Muscle layer of colon (tissue), 2 donors: ENCODE data around the gene HSF4.

Experiments
- H3K27ac ChIP-seq: one replicate; pipeline ENCODE4 v1.7.0; 2013; ENCODE audit warnings: low read depth, mild to moderate bottlenecking, low read length, moderate library complexity
- H3K27me3 ChIP-seq, 2 donors: one replicate each; pipeline ENCODE4 v1.7.0; 2013; ENCODE audit warnings: low read length in 2 of 2, mild to moderate bottlenecking in 2 of 2; ENCODE audit not compliant: insufficient read depth in 2 of 2, control insufficient read depth in 1 of 2
- H3K36me3 ChIP-seq: one replicate; pipeline ENCODE4 v1.7.0; 2013; ENCODE audit warnings: mild to moderate bottlenecking, low read length; ENCODE audit not compliant: insufficient read depth
- H3K4me1 ChIP-seq: one replicate; pipeline ENCODE4 v1.7.0; 2013; ENCODE audit warnings: mild to moderate bottlenecking, low read length; ENCODE audit not compliant: insufficient read depth
- H3K4me3 ChIP-seq, 2 donors: one replicate each; pipeline ENCODE4 v1.7.0; 2013; ENCODE audit warnings: low read length in 2 of 2, low read depth in 1 of 2, mild to moderate bottlenecking in 1 of 2, moderate library complexity in 1 of 2
- H3K9ac ChIP-seq: one replicate; pipeline ENCODE4 v1.7.0; 2013; ENCODE audit warnings: low read length
- H3K9me3 ChIP-seq: one replicate; pipeline ENCODE4 v1.7.0; 2013; ENCODE audit warnings: mild to moderate bottlenecking, low read length
- donor health status: abdominal sarcoma.
- donor health status: Adenocarcinoma of cecum.

HSF4 gene

DNA sequence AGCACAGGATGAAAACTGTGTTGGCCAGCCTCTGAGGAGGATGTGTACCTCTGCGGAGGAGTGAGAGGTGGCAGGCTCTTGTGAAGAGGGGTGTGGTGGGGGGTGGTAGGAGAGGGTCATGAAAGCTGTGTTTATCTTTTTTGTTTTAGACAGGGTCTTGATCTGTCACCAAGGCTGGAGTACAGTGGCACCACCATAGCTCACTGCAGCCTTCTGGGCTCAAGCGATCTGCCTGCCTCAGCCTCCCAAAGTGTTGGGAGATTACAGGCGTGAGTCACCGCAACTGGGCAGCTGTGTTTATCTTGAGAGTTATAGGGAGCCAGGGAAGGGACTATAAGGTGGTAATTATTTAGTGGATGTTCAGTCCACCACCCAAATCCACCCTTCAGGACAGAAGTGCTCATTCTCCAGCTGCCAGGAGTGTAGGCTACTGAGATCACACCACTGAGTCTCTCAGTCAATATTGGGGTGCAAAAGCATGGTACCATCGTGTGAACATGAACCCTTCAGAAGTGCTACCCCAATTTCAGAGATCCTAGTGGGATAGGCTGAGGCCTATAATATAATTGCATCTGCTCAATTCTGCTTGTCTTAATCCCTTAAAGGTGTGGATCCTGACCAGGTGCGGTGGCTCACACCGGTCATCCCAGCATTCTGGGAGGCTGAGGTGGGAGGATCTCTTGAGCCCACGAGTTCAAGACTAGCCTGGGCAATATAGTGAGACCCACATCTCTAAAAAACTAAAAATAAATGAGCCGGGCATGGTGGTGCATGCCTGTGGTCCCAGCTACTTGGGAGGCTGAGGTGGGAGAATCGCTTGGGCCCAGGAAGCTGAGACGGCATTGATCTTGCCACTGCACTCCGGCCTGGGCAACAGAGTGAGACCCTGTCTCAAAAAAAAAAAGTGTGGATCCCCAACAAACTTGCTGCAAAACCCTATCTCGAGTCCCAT, 26.2 kb downstream of the HSF4 start:
- no peak overlapping the region for H3K9ac ChIP-seq
- peaks cover 28% of the 10 kb centered on the region for H3K4me1 ChIP-seq
- H3K27ac ChIP-seq = no peak overlapping the region
- no peak overlapping the region for H3K4me3 ChIP-seq
- H3K36me3 ChIP-seq = peaks cover 22% of the 10 kb centered on the region
- no peaks in the 10 kb centered on the region for H3K9me3 ChIP-seq
- H3K27me3 ChIP-seq = no peaks in the 10 kb centered on the region

DNA sequence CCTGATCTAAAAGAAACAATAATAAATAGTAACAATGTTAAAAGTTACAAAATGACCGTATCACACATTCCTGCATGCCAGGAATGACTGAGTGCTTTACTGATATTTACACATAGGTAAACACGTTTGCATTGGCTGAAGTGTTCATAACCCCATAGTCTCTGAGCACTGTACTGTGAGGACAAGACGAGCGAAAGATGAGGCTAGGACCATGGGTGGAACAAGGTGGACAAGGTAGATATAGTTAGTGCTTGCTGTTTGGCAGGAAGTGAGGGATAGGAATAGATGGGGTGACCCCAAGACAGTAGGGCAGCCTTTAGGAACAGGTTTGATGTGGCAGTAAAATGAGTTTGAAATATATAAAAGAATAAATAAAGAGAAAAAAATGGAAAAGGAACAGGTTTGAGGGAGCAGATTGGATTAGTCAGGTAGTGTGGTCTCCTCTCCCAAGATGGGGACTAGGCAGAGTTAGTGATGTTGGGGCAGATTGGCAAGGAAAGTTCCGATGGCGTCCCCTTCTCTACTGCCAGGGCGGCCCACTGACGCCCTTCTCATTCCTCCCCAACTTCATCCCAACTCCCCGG, 27.0 kb downstream of the HSF4 start:
- Histone ChIP-seq H3K4me3 (peak overlapping the region in 1 of 2 donors; percentile 91), H3K27ac (no peak overlapping the region), H3K9me3 (no peaks in the 10 kb centered on the region), H3K4me1 (peaks cover 26% of the 10 kb centered on the region), H3K36me3 (peaks cover 30% of the 10 kb centered on the region), H3K27me3 (no peaks in the 10 kb centered on the region), H3K9ac (no peak overlapping the region)

GRCh38 chr16:67191995-67192681, 27.6 kb downstream of the HSF4 start, which contains the start of gene E2F4:
Gene E2F4 (plus strand): TSS chr16:67192155. CDS start chr16:67192228, 73 bp downstream.
- H3K9me3 ChIP-seq = no peaks in the 10 kb centered on the region
- peak within 1 kb of the TSS; percentile 79 for H3K9ac ChIP-seq
- H3K27ac ChIP-seq = peak within 1 kb of the TSS; percentile 80
- H3K4me1 ChIP-seq = peaks cover 26% of the 10 kb centered on the region
- H3K27me3 ChIP-seq = no peaks in the 10 kb centered on the region
- H3K4me3 ChIP-seq = peak within 1 kb of the TSS; percentile 47 to 91
- peaks cover 36% of the 10 kb centered on the region for H3K36me3 ChIP-seq

DNA sequence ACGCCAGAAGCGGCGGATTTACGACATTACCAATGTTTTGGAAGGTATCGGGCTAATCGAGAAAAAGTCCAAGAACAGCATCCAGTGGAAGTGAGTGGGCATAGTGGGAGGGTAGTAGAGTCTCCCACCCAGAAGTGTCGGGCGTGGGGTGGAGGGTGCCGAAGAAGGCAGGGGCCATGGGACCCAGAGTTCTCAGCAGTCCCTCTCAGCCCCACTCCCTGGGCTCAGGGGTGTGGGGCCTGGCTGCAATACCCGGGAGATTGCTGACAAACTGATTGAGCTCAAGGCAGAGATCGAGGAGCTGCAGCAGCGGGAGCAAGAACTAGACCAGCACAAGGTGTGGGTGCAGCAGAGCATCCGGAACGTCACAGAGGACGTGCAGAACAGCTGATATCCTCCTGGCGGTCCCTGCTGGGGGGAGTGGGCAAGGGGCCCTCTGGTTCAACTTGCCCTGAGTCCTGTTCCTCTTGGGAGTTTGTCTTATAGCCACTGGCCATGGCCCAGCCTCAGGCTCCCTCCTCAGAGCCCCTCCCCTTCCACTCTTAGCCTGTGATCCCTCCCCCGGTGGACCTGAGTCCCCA, 28.3 kb downstream of the HSF4 start:
- no peaks in the 10 kb centered on the region for H3K9me3 ChIP-seq
- peak overlapping the region; percentile 80 for H3K27ac ChIP-seq
- peaks cover 44% of the 10 kb centered on the region for H3K36me3 ChIP-seq
- peaks cover 26% of the 10 kb centered on the region for H3K4me1 ChIP-seq
- H3K9ac ChIP-seq = peak overlapping the region; percentile 79
- no peaks in the 10 kb centered on the region for H3K27me3 ChIP-seq
- peak overlapping the region; percentile 47 to 91 for H3K4me3 ChIP-seq

DNA sequence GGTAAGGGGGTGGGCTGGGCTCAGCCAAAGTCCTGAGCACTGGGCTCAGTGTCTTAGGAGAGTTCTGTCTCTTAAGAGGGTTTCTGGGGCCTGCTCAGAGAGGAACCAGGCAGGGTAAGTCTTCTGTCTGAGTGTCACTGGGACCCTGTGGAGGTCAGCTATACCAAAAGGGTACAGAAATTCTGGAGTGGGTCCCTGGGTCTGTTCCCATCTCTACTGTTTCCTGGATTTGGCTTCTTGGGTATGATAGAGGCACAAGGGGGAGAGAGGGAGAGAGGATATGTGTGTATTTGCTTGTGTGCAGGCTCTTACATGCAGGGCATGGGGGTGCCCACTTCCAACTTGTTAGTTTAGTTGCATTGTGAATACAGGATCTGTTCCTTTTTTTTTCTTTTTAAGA, 29.0 kb downstream of the HSF4 start:
- Histone ChIP-seq H3K9ac (no peak overlapping the region), H3K4me1 (peaks cover 26% of the 10 kb centered on the region), H3K27me3 (no peaks in the 10 kb centered on the region), H3K4me3 (peak overlapping the region in 1 of 2 donors; percentile 91), H3K27ac (no peak overlapping the region), H3K9me3 (no peaks in the 10 kb centered on the region), H3K36me3 (peaks cover 49% of the 10 kb centered on the region)

GRCh38 chr16:67194260-67194659, 29.7 kb downstream of the HSF4 start:
- Histone ChIP-seq H3K9me3 (no peaks in the 10 kb centered on the region), H3K36me3 (peaks cover 49% of the 10 kb centered on the region), H3K4me3 (no peak overlapping the region), H3K9ac (no peak overlapping the region), H3K27ac (no peak overlapping the region), H3K4me1 (peaks cover 26% of the 10 kb centered on the region), H3K27me3 (no peaks in the 10 kb centered on the region)

- no peaks in the 10 kb centered on the region for H3K9me3 ChIP-seq
- peaks cover 49% of the 10 kb centered on the region for H3K36me3 ChIP-seq
- H3K27ac ChIP-seq = no peak overlapping the region
- H3K9ac ChIP-seq = no peak overlapping the region
- H3K4me3 ChIP-seq = no peak overlapping the region
- H3K27me3 ChIP-seq = no peaks in the 10 kb centered on the region
- peaks cover 26% of the 10 kb centered on the region for H3K4me1 ChIP-seq
These were observed 31.1 kb downstream of the HSF4 start for GRCh38 chr16:67195676-67196075.

DNA sequence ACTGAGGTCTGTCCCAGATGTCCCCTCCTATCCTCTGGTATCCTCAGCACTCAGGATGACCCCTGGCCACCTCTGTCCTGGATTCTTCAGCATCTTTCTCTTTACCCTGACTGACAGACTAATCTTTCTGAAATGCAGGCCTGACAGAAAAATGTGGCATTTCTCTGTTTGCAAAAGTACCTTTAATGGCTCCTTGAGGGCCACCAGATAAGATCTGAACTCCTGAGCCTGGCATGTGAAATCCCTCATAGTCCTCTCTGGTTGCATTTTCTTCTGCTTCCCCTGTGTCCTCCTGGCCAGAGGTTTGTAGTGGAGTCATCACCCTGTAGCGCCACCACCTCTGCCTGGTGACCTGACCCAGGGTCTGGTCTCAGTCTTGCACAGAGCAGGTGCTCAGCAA, 32.3 kb downstream of the HSF4 start:
- Histone ChIP-seq H3K4me1 (peaks cover 18% of the 10 kb centered on the region), H3K27me3 (no peaks in the 10 kb centered on the region), H3K9ac (no peak overlapping the region), H3K36me3 (peaks cover 49% of the 10 kb centered on the region), H3K4me3 (no peak overlapping the region), H3K9me3 (no peaks in the 10 kb centered on the region), H3K27ac (no peak overlapping the region)

- Histone ChIP-seq H3K4me1 (peaks cover 15% of the 10 kb centered on the region), H3K4me3 (no peak overlapping the region), H3K9me3 (no peaks in the 10 kb centered on the region), H3K27ac (no peak overlapping the region), H3K27me3 (no peaks in the 10 kb centered on the region), H3K36me3 (peaks cover 49% of the 10 kb centered on the region), H3K9ac (no peak overlapping the region)
These were observed 33.2 kb downstream of the HSF4 start for GRCh38 chr16:67197704-67198103.

GRCh38 chr16:67198238-67198734, 33.7 kb downstream of the HSF4 start:
- Histone ChIP-seq H3K27me3 (no peaks in the 10 kb centered on the region), H3K9ac (no peak overlapping the region), H3K4me3 (no peak overlapping the region), H3K9me3 (no peaks in the 10 kb centered on the region), H3K27ac (no peak overlapping the region), H3K36me3 (peaks cover 49% of the 10 kb centered on the region), H3K4me1 (peaks cover 9% of the 10 kb centered on the region)
